GM12874 (cell line): ENCODE measurements around the gene NBEAL2.

Experiments used
- TF ChIP-seq, protein P1 (sequence below): IDR thresholded peaks from 2 replicates; pipeline ENCODE4 v1.5.1; 2011; ENCODE audit warnings: low read depth, mild to moderate bottlenecking, control low read depth, low read length, moderate library complexity; ENCODE audit not compliant: insufficient read depth

NBEAL2 gene

DNA sequence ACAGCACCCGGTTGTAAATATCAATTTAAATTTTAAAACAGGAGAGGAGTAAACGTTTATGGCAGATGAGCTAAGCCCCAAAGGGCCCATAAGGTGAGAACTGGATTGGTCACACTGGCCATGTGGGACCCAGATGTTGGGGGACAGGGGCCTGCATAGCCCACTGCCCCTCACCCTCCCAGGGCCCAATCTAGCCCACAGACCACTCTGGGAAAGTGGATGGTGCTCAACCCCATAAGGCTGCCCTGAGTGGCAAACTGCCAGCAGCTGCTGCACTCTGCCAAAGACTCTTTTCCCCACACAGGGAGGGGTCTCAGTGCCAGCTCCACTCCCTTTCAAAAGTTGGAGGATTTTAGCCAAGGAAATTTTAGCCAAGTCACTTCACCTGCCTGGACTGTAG lies 45.4 kb upstream of the NBEAL2 start:
- TF ChIP-seq, protein P1, sequence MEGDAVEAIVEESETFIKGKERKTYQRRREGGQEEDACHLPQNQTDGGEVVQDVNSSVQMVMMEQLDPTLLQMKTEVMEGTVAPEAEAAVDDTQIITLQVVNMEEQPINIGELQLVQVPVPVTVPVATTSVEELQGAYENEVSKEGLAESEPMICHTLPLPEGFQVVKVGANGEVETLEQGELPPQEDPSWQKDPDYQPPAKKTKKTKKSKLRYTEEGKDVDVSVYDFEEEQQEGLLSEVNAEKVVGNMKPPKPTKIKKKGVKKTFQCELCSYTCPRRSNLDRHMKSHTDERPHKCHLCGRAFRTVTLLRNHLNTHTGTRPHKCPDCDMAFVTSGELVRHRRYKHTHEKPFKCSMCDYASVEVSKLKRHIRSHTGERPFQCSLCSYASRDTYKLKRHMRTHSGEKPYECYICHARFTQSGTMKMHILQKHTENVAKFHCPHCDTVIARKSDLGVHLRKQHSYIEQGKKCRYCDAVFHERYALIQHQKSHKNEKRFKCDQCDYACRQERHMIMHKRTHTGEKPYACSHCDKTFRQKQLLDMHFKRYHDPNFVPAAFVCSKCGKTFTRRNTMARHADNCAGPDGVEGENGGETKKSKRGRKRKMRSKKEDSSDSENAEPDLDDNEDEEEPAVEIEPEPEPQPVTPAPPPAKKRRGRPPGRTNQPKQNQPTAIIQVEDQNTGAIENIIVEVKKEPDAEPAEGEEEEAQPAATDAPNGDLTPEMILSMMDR, result no peak

DNA sequence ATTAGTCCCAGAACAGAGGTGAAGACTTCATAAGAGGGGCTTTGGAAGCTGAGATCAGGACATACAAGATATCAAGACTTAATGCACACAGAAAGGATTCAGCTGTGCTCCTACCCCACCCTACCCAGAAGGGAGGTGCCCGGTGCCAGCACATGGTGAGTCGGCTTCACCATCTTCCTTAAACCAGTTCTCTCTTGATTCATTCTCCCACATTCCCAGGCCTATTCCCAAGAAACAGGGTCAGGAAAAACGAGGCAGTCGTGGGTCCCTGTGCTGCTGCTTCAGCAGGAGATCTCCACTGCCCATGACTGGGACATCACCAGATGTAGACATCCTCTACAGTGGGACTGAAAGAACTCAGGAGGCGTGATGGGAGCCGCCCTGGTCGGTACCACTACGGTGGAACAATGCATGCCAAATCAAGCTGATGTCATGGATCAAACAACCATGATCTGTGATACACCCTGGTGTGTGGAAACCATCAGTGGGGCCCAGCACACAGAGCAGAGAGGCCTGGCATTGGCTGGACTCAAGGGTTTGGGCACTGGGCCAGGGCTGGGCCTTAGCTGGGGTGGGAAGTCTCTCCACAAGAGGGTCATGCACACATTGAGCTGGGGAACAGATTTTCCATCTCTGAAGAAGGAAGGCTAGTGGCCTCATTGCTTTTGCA lies 44.8 kb upstream of the NBEAL2 start:
- TF ChIP-seq, protein P1, result no peak

DNA sequence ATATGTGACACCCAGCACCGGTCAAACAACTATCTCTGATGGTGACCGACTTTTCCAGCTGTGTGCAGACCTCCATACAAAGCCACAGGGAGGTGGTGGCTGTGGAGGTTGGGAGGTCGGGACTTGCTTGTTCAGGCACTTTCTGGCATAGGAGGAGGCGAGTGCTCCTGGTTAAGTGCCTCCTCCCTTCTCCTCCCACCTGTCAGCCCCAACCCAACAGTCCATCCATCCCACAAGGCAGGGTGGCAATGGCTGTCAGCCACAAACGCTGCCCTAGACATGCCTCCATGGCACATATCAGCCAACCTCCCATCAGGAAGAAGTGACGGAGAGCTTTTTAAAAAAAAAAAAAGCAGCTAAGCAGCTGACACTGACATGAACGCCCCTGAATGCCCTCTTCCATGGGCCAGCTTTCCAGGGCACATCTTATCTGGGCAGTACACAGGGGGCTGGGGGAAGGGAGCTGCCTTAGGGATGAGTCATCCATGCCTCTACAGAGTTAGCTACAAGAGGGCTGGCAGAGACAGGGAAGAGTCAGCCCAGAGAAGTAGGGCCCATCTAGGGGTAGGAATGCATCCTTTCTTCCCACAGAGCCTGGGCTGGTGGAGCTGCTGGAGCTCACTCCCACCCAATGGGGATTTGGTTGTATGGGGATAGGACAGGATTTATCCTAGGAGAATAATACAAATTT lies 44.2 kb upstream of the NBEAL2 start:
- TF ChIP-seq, protein P1, result no peak

DNA sequence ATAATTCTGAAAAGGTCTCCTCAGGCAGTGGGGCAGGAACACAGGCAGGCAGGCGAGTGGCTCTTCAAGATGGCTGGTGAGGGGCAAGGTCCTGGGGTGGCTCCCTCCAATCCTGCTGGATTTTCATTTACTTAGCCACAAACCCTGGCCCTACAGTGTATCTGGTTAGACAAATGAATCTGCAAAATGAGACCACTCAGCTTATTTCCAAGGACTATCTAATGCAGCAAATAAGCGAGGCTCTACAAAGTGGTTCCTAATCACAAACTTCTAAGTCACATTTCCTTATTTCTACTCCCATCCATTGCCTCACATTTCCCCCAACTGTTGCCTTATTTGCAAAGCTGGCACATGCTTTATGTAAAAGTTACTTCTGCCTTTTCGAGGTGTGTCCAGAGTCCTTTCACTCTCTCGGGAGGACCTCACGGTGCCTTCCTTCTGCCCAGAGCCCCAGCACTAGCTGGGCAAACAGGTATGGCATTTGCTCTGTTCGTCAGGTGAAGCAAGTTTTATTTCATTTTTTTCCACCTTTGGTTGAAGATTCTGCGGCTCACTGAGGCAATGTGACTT lies 43.4 kb upstream of the NBEAL2 start:
- TF ChIP-seq, protein P1, result no peak

DNA sequence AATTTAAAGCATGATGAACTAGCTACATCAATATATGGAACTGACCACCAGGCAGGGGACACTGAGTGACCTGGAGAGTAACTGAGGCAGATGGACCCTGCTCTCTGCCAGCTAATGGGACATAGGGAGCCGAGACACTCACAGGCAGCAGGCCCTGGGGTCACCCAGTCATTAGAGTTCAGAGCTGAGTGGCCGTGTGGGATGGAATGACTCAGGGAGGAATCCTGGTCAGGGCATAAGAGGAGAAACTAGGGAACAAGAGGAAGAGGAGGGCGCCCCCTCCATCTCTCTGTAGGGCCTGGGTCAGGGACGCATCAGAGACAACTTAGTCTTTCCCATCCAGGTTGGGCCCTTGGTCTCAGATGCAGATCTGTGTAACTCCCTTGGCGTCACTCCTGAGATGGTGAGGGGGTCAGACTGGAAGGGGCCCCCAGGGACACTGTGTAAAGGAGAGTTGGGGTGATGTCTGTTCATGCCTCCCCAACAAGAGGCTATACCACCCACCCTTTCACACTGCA lies 42.7 kb upstream of the NBEAL2 start:
- TF ChIP-seq, protein P1, result no peak

DNA sequence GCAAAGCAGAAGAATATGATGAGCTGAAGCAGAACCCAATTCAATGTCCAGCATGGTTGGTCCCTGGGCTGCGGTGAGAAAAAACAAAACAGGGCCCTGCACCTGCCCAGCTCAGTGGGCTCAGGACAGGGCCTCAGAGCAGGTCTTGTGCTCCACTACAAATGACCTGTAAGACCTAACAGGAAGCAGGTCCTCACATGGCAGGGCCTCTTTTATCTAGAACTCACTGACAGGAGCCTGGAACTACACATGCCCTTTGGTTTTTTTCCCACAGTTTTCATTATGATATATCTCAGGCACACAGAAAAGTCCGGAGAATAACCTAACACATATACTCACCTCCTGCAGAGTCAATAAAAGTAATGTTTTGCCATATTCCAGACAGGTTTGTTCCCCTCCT lies 41.3 kb upstream of the NBEAL2 start:
- TF ChIP-seq, protein P1, result no peak
